CD4-positive, alpha-beta T cell treated with Interleukin-17A for 1 hour (primary cell): ENCODE data around the gene OR2A25.

ENCODE experiments used
- DNase-seq: peaks from one replicate; pipeline ENCODE4 v3.0.0-alpha.2; 2020

Gene OR2A25

DNA sequence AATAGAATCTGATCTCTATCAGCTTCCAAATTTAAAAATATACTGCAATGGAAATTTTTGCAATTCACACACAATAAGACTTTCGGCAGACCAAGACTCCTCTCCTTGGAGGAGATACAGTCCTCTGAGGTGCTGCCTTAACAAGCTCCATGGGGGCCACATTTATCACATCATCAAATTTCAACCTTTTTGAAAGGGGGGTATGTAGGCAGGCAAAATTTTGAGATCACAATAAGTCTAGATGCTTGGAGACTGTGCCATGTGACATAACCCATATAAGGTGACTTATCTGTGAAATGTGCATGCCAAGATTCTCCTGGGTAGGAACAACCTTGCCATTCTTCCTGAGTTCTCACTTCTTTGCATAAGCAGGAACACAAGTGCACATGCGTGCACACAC is 16.4 kb downstream of the OR2A25 start, which contains the start of gene OR2A12:
TSS of gene OR2A12 (plus strand) at position 301 of the 400 bp plus-strand sequence. CDS start 8,830 bp downstream, outside the sequence.
- DNase-seq = no peak

DNA sequence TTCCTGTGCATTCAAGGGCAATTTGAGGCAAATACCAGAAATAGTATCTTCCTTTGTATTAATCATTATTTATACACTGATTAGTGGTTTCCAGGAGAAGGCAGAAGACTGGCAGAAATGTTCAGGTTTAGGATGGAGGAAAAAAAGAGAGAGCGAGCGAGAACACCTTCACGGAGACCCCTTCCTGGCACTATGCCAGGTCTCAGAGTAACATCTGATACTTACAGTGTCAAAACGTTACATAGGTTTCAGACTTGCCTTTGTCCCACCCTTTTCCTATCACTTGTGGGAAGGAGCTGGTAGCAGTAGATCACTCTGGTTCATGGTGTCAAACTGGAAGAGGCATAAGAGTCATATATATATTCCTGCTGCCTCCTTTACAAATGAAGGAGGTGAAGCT is 17.1 kb downstream of the OR2A25 start:
- DNase-seq = no peak

DNA sequence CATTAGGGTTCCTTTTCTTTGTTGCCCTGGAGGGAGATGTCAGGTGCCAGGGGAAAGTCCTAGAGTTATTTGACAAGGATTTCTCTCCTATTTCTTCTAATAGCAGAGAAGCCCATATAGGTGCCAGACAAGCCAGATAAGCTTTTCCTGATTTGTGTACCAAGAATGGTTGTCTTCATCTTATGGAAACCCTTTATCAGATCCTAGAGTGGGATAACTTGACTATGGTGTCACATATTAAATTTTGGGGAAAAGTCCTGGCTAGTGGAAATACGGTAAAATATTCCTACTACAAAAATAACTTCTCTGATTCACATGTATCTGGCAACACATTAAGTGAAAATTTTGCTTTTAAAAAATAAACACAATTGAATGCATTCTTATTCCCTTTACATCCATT is 17.6 kb downstream of the OR2A25 start:
- no peak for DNase-seq

DNA sequence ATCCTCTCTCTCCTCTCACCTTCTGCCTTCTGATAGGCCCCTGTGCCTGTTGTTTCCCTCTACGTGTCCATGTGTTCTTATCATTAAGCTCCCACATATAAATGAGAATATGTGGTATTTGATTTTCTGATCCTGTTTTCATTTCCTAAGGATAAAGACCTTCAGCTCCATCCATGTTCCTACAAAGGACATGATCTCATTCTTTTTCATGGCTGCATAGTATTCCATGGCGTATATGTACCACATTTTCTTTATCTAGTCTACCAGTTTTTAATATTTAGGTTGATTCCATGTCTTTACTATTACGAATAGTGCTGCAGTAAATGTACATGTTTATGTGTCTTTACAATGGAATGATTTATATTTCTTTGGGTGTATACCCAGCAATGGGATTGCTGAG is 21.1 kb downstream of the OR2A25 start:
- no peak for DNase-seq

DNA sequence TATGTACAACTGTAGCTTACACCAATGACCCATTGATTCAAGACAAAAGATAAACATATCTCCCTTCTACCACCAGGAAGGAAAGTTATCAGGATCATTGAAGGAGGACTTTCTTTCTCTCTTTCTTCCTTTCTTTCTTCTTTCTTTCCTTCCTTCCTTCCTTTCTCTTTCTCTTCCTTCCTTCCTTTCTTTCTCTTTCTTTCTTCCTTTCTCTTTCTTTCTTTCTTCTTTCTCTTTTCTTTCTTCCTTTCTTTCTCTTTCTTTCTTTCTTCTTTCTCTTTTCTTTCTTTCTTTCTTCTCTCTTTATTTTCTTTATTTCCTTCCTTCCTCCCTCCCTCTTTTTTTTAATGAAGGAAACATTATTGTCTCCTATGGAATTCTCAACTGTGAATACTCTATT is 29.2 kb downstream of the OR2A25 start:
- no peak for DNase-seq

DNA sequence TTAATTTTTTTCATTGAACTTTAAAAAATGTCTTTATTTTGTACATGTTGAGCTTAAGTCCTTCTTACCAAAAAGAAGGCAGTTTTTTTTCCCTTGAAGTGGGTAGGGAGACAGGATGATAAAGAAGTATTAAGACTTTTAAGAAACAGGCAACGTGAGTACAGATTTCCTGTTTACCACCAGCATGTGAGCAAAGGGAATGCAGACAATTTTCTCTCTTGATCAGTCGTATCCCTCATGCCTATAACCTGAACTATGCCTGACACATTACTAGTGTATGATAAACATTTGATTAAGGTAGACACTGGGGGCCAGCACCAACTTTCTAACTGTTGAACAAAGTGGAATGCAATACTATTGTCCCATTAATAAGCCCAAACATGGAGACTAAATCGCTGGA is 31.0 kb downstream of the OR2A25 start:
- no peak for DNase-seq

DNA sequence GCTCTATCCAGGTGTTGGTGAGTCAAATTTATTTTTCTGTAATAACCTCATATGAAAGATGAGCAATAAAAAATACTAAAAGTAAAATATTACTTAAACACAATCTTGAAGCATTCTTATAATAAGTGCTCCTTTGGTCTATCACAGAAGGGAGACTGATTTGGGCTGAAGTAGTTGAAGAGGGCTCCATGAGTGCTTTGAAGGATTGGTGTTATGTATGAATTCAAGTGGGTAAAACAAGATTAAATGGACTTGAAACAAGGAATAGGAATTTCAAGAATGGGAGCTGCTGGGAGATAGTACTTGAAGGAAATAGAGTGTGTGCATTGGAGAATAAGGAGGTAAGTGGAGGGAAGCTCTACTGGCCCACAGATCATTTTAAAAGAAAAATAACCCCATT is 32.4 kb downstream of the OR2A25 start:
- DNase-seq = no peak

DNA sequence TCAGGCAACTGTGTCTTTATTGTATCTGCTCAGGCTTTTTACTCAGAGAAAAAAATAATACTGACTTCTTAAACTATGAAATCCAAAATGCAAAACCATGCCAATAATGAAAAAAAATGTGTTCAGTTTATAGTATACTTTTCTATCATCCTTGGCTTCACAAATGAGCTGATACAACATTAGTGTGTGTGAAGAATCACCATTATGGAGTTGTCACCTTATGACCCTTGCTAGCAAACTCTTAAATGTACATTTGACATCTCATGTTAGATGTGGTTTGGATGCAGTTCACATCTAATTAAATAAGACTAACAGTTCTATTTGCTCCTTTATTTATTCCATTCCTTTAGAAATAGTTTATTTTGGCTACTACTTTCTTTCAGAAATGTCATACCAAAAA is 35.6 kb downstream of the OR2A25 start:
- no peak for DNase-seq

DNA sequence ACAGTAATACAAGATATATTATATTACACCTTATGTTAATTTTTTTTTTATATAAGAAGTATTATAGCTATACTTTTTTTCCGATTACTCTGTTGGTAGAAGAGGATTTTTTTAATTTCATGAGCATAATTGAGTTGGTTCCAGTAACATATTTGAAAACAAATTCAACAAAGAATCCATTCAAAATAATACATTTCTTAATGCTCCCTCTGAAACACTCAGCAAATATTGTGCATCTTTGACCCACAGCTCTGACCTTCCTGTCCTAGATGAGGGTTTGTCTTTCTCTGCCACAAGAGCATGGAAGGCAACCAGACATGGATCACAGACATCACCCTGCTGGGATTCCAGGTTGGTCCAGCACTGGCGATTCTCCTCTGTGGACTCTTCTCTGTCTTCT is 39.7 kb downstream of the OR2A25 start, which contains the start of gene OR2A2:
TSS of gene OR2A2 (plus strand) at position 301 of the 400 bp plus-strand sequence. CDS start at position 301, 0 bp downstream.
- DNase-seq = no peak

DNA sequence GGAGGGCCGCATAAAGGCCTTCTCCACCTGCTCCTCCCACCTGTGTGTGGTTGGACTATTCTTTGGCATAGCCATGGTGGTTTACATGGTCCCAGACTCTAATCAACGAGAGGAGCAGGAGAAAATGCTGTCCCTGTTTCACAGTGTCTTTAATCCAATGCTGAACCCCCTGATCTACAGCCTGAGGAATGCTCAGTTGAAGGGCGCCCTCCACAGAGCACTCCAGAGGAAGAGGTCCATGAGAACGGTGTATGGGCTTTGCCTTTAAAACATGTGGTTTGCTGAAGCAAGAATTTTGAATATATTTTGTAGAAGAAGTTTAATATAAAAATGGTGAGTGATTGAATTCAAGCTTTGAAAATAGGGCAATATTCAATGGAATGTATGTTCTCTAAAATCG is 40.7 kb downstream of the OR2A25 start:
- DNase-seq = no peak

DNA sequence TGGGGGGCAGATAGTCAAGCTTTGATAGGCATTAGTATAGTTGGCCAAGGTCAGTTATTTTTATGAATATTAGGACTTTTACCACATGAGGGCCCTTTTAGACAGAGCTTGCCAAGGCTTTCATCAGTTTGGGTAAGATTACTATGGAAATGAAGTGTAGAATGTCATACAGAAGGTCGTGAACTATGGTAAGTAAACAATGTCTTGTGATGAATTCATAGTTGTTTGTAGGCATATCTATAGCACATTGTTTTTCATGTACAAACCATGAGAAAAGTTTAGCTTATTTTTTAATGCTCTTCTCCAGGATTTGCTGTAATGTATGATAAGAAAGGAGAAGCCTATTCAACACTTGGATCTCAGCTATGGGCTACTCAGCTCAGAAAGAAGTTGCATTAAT is 44.0 kb downstream of the OR2A25 start:
- no peak for DNase-seq

DNA sequence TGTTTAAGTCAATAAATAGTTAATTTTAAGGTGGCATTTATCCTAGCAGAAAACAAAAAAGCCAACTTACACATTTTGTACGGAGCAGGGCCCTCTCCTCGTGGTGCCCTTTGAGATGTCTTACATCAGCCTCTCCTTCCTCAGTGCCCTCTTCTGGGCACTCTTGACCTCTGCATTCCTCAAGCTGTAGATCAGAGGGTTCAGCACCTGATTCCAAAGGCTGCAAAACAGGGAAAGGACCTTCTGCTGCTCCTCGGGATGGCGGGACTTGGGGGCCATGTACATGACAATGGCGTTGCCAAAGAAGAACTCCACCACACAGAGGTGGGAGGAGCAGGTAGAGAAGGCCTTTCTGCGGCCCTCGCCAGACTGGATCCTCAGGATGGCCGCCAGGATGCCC is 48.7 kb downstream of the OR2A25 start:
- DNase-seq = no peak

DNA sequence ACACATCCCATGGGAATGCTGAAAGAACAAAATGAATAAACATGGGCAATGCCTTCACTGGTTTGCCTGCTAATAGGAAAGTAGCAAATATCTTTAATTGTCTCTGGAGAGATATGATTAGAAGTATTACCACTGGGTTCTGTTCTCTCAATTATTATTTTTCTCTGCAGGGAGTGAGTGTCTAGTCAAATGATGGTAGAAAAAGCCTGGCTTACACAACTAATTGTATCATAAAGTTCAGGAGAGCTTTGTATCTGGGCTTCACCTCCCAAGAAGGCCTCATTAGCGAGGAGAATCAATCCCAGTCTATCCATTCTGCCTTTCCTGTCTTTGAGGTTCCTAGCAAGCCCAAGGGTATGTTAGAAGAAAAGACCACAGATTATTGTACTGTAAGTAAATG is 53.3 kb downstream of the OR2A25 start, which contains the start of gene OR2A14:
TSS of gene OR2A14 (plus strand) at position 301 of the 400 bp plus-strand sequence. CDS start 5,937 bp downstream, outside the sequence.
- no peak for DNase-seq
